GM19397 (cell line): ENCODE results near the gene SCN8A.
"Not testable (repeated sequence)": the region's sequence is repeated elsewhere in the genome, so short reads cannot be mapped to it uniquely, and the experiment has no call there.

ENCODE experiments used
- ATAC-seq: cut with Tn5 transposase; IDR thresholded peaks from one replicate; pipeline ENCODE4 v1.9.1; 2021; ENCODE audit warnings: mild to moderate bottlenecking, moderate library complexity; ENCODE audit not compliant: unreplicated experiment

SCN8A gene

GRCh38 chr12:51827925-51828818 lies 237.1 kb downstream of the SCN8A start:
- no peak for ATAC-seq

- ATAC-seq = no peak
Observed at GRCh38 chr12:51829011-51829481, 238.0 kb downstream of the SCN8A start.

GRCh38 chr12:51829641-51830040 lies 238.6 kb downstream of the SCN8A start:
- no peak for ATAC-seq

GRCh38 chr12:51831817-51832216 lies 240.8 kb downstream of the SCN8A start:
- not testable (repeated sequence) for ATAC-seq

- ATAC-seq = no peak
Observed at GRCh38 chr12:51832354-51833107, 241.5 kb downstream of the SCN8A start.

- no peak for ATAC-seq
Observed at GRCh38 chr12:51833448-51834227, 242.6 kb downstream of the SCN8A start.

- ATAC-seq = no peak
Observed at GRCh38 chr12:51834411-51834810, 243.4 kb downstream of the SCN8A start.

- no peak for ATAC-seq
Observed at GRCh38 chr12:51836041-51836826, 245.2 kb downstream of the SCN8A start.

- ATAC-seq = no peak
Observed at GRCh38 chr12:51836827-51837173, 245.8 kb downstream of the SCN8A start.

- ATAC-seq = no peak
Observed at GRCh38 chr12:51837286-51837685, 246.3 kb downstream of the SCN8A start.

- no peak for ATAC-seq
Observed at GRCh38 chr12:51838036-51838435, 247.0 kb downstream of the SCN8A start.

- ATAC-seq = no peak
Observed at GRCh38 chr12:51838762-51839161, 247.7 kb downstream of the SCN8A start.

GRCh38 chr12:51839310-51839947 lies 248.4 kb downstream of the SCN8A start:
- ATAC-seq = no peak

- no peak for ATAC-seq
Observed at GRCh38 chr12:51840966-51841365, 249.9 kb downstream of the SCN8A start.

GRCh38 chr12:51841727-51842126 lies 250.7 kb downstream of the SCN8A start:
- ATAC-seq = no peak

- no peak for ATAC-seq
Observed at GRCh38 chr12:51844854-51845253, 253.8 kb downstream of the SCN8A start.

GRCh38 chr12:51845482-51845881 lies 254.4 kb downstream of the SCN8A start:
- ATAC-seq = no peak

GRCh38 chr12:51846271-51846691 lies 255.2 kb downstream of the SCN8A start:
- ATAC-seq = no peak

- ATAC-seq = no peak
Observed at GRCh38 chr12:51846911-51847642, 256.0 kb downstream of the SCN8A start.
